Activated CD4-positive, alpha-beta T cell treated with anti-CD3 and anti-CD28 coated beads for 1 hour (primary cell): ENCODE data around the gene GPR179.
A peak's percentile ranks its signal among the peaks of the same experiment; 100 is the strongest.

ENCODE experiments used
- DNase-seq: peaks from one replicate; pipeline ENCODE4 v3.0.0-alpha.2; 2020

GPR179 gene, protein sequence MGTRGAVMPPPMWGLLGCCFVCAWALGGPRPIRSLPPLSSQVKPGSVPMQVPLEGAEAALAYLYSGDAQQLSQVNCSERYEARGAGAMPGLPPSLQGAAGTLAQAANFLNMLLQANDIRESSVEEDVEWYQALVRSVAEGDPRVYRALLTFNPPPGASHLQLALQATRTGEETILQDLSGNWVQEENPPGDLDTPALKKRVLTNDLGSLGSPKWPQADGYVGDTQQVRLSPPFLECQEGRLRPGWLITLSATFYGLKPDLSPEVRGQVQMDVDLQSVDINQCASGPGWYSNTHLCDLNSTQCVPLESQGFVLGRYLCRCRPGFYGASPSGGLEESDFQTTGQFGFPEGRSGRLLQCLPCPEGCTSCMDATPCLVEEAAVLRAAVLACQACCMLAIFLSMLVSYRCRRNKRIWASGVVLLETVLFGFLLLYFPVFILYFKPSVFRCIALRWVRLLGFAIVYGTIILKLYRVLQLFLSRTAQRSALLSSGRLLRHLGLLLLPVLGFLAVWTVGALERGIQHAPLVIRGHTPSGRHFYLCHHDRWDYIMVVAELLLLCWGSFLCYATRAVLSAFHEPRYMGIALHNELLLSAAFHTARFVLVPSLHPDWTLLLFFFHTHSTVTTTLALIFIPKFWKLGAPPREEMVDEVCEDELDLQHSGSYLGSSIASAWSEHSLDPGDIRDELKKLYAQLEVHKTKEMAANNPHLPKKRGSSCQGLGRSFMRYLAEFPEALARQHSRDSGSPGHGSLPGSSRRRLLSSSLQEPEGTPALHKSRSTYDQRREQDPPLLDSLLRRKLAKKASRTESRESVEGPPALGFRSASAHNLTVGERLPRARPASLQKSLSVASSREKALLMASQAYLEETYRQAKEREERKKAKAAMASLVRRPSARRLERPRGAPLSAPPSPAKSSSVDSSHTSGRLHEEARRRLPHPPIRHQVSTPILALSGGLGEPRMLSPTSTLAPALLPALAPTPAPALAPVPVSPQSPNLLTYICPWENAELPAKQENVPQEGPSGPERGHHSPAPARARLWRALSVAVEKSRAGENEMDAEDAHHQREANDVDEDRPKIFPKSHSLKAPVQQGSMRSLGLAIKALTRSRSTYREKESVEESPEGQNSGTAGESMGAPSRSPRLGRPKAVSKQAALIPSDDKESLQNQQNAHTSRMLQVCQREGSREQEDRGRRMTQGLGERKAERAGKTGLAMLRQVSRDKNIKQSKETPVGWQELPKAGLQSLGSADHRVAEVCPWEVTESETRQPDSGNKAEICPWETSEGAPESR (N-terminal part only)

DNA sequence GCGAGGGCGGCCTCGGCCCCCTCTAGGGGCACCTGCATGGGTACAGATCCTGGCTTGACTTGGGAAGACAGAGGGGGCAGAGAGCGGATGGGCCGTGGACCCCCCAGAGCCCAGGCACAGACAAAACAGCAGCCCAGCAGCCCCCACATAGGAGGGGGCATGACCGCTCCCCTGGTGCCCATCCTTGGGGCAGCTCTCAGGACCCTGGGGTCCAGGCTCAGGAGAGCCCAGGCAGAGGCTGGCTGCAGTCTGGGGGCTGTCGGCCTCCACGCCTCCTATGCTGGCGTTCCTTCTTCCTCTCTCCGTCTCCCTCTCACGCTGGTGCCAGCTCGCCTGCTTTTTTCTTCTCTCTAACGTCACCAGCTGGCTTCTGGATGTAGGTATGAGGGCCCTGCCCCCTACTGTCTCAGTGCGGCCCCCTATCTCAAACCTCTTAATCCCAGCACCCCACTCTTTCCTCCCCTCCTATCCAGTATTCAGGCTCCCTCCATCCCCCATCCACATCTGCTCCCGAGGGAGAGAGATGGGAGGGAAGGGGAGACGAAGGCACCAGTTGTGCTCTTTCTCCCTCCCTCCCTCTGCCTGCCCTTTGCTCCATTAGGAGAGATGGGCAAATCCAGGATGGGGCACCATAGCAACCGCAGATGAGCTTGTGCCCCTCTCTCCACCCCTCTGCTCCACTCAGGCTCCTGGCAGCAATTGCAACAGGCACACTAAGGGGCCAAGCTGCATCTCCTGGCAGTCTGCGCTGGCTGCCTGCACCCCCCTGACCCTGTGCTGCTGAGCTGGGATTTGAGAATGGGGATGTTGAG, at the start of gene GPR179:
Gene GPR179 (minus strand): TSS at position 349 of the 812 bp plus-strand sequence. CDS start 167 bp downstream, at position 182.
- no peak for DNase-seq

DNA sequence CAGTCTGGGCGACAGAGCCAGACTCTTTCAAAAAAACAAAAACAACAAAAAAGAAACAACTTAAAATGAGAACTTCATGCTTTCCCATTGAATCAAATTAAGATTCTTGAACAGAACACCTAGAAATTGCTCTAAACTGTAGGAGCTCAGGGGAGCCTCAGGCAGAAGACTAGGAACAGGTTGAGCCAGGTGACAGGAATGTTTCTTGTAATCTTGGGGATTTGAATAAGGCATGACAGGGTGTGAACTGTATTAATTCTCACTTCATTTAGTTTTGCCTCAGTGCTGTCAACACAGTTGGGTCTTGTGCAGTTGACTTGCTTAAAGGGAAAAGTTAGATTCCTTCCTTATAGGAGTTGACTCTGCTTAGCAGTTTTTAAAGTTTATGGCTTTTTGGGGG, 35.7 kb upstream of the GPR179 start:
- no peak for DNase-seq

DNA sequence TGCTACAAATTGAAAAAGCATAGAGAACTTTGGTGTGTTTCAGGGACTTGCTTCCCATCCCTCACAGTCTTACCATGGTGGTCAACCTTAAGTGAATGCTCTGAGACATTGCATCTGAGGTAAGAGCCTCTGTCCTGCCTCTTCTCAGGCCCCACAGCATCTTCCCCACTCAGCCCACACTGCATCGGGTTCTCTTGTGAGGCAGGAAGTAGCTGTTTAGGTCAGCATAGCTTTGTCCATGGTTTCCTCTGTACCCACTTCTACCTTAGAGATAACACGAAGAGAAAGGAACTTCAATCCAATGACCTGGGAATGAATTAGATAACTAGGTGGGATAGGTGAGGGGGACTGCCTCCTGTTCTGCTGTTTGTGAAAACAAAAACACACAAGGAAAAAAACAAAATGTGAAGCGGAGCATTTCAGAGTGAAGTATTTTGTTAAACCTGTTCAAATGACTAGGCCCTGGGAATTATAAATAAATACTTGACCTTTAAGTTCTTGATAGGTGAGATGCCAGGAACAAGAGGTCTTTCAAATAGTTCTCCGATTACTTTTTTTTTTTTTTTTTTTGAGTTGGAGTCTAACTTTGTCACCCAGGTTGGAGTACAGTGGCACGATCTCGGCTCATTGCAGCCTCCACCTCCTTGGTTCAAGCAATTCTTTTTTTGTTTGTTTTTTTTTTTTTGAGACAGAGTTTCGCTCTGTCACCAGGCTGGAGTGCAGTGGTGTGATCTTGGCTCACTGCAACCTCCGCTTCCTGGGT, 25.5 kb upstream of the GPR179 start:
- no peak for DNase-seq

- DNase-seq, result no peak
Observed at GRCh38 chr17:38364741-38365140, 21.0 kb upstream of the GPR179 start.

GRCh38 chr17:38363016-38363415, 19.3 kb upstream of the GPR179 start:
- DNase-seq, result no peak

GRCh38 chr17:38361694-38362465, 18.1 kb upstream of the GPR179 start:
- DNase-seq, result no peak

- DNase-seq, result no peak
Observed at GRCh38 chr17:38358586-38359513, 15.1 kb upstream of the GPR179 start.

DNA sequence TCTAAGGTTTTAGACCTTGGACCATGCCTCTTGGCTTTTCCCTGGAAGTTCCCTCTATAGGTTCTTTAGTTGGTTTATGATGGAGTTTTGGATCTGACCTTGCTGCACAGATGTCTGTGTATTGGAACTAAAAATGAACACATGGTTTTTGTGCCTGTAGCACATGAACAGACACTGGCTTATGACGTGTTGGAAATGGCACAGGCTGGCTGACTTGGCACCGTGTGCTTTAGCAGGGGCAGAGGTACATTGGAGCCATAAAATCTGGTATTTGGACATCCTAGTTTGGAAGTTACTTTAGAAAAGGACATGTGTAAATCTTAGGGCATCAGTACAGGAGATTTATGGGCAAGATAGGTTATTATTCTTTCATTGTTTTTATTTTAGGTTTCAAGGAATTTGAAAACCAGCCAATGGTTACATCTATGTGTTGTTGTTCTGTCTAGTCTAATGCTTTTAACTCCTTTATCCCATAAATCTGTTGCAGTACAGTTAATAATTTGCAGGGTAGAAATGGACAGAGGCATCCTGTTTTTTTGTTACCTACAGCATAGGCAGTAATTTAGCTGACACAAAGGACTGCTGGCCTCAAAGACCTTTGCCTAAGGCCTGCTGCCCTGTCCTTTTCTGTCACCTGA, 13.8 kb upstream of the GPR179 start:
- no peak for DNase-seq

- no peak for DNase-seq
Observed at GRCh38 chr17:38355251-38355650, 11.5 kb upstream of the GPR179 start.

DNA sequence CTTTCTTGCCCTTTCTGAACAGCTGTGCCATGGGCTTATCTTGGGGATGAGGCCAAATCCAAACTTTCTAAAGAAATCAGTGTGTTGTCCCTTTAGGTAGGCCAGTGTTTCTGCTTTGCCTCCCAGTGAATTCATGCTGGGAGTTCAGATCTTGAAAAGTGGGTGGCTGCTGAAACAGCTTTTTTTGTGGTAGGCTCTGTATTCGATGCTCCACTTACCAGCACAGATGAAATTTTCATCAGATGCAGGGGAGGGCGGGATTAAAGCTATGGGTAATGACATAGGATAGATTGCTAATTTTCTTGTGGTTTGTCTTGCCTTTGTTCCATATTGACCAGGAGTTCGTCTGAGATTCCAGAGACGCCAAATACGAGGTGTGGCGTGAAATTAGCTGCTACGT, 10.7 kb upstream of the GPR179 start:
- no peak for DNase-seq

DNA sequence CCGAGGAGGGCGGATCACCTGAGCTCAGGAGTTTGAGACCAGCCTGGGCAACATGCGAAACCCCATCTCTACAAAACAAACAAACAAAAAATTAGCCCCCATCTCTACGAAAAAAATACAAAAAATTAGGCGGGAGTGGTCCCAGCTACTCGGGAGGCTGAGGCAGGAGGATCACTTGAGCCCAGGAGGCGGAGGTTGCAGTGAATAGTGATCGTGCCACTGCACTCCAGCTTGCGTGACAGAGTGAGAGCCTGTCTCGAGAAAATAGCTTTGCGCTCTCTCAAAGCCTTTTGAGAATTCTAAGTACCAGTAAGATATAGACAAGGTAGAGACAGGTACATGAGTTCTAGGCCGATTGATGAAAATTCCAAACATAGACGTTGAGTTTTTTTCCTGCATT, 9.9 kb upstream of the GPR179 start:
- no peak for DNase-seq

DNA sequence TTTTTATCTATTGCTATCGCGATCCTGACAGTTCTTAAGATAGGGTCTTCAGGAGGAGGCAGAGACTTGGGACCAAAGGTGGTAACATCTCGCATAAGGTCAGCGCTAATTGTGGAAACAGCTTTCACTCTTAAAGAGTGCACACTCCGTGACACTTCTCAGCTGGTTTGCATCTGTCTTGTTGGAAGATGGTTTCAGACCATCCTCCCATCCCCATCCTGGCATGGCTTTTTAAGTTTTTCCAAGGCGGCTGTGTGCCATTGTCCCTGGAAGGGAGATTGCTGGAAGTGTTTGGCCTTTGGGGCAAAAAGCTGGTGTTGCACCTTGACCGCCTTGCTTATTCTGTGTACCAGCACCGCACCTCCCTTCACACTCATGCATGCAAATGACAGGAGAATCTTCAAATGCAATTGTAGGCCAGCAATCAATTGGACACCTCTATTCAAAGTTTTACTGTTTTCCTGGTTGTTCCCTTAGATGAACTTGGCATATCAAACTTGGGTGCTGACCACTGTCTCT, 9.4 kb upstream of the GPR179 start:
- DNase-seq, result no peak

DNA sequence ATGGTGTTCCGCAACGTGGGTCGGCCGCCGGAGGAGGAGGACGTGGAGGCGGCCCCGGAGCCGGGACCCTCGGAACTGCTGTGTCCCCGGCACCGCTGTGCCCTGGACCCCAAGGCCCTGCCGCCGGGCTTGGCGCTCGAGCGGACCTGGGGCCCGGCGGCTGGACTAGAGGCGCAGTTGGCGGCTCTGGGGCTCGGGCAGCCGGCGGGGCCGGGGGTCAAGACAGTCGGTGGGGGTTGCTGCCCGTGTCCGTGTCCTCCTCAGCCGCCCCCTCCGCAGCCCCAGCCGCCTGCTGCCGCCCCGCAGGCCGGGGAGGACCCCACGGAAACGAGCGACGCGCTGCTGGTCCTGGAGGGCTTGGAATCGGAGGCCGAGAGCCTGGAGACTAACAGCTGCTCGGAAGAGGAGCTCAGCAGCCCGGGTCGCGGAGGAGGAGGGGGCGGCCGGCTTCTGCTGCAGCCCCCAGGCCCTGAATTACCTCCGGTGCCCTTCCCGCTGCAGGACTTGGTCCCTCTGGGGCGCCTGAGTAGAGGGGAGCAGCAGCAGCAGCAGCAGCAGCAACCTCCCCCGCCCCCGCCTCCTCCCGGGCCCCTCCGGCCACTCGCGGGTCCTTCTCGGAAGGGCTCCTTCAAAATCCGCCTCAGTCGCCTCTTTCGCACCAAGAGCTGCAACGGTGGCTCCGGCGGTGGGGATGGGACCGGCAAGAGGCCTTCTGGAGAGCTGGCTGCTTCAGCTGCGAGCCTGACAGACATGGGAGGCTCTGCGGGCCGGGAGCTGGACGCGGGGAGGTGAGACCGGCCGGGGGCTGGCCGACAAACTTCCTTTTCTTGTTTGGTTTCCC, 8.7 kb upstream of the GPR179 start:
- DNase-seq, result no peak

GRCh38 chr17:38351412-38352222, 7.9 kb upstream of the GPR179 start, which contains the start of gene SOCS7:
Gene SOCS7, plus strand, starts transcription at chr17:38351844. Its CDS starts 209 bp downstream, at chr17:38352053.
- peak; percentile 86 for DNase-seq

- DNase-seq, result no peak
Observed at GRCh38 chr17:38350035-38350434, 6.3 kb upstream of the GPR179 start.

DNA sequence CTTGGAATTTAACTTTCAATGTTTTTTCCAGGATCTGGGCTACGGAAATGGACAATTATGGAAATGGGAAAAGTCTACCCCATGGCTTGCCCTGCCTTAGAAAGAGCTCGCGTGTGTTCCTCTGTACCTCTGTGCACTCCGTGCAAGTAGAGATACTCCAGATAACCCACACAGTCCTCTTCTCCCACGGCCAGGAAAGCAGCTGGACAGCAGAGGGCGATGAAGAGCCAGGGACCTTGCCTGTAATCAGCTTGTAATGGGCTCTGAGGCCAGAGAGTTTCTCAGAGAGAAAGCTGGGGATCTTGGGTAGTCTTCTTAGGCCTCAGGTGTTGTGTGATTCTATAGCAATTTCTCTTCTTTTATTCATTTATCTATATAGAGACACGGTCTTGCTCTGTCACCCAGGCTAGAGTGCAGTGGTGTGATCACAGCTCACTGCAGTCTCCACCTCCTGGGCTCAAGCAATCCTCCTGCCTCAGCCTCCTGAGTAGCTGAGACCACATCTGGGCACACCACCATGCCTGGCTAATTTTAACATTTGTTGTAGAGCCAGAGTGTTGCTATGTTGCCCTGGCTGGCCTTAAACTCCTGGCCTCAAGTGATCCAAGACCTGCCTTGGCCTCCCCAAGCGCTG, 5.5 kb upstream of the GPR179 start:
- DNase-seq, result peak; percentile 75
